Muscle of arm (tissue), 14 donors: ENCODE measurements around the gene E4F1. TPM values are rescaled to one million over a fixed set of nuclear protein-coding genes. Genes with fewer than 3 reads are reported as not detected.

ENCODE experiments used
- DNase-seq: peaks from one replicate; pipeline ENCODE4 v3.0.0-alpha.2; 2013
- long read RNA-seq, 11 donors: transcript quantifications; one replicate each; lab custom pipeline, GENCODE V29; 2026
- polyA plus RNA-seq, 12 donors: library from polyadenylated mRNA; unstranded; fragments of 120-200 nt; gene quantifications; one replicate each; pipeline ENCODE4 v1.2.1, GENCODE V29; 2013; ENCODE audit not compliant: insufficient read length in 12 of 12

The E4F1 gene
- 10 to 100 TPM in 10 of 12 donors, 1 to 10 TPM in 1, not detected in 1; 9.7 to 19.9 (median 11.6) TPM for polyA plus RNA-seq
- long read RNA-seq, donor 1, partial matches to known transcripts = 6 of 9 reads
- long read RNA-seq, donor 1, other reads (novel, unspliced or antisense) = 0 of 9 reads
- long read RNA-seq, donor 2, partial matches to known transcripts = 0 of 2 reads
- long read RNA-seq, donor 2, other reads (novel, unspliced or antisense) = 0 of 2 reads
- long read RNA-seq, donor 3, partial matches to known transcripts = 0 of 1 reads
- long read RNA-seq, donor 3, other reads (novel, unspliced or antisense) = 0 of 1 reads
- long read RNA-seq, donor 4, partial matches to known transcripts = 0 of 2 reads
- long read RNA-seq, donor 4, other reads (novel, unspliced or antisense) = 0 of 2 reads
- long read RNA-seq, donor 5, partial matches to known transcripts = 0 of 2 reads
- long read RNA-seq, donor 5, other reads (novel, unspliced or antisense) = 0 of 2 reads
- long read RNA-seq, donor 6, partial matches to known transcripts = 0 of 1 reads
- long read RNA-seq, donor 6, other reads (novel, unspliced or antisense) = 0 of 1 reads
- long read RNA-seq, donor 7, partial matches to known transcripts = 0 of 1 reads
- long read RNA-seq, donor 7, other reads (novel, unspliced or antisense) = 0 of 1 reads
- long read RNA-seq, donor 8, partial matches to known transcripts = 0 of 3 reads
- long read RNA-seq, donor 8, other reads (novel, unspliced or antisense) = 0 of 3 reads
- long read RNA-seq, donor 9, partial matches to known transcripts = 54 of 111 reads
- long read RNA-seq, donor 9, other reads (novel, unspliced or antisense) = 57 of 111 reads
- long read RNA-seq, donor 10 = 0 reads
- long read RNA-seq, donor 11, partial matches to known transcripts = 6 of 7 reads
- long read RNA-seq, donor 11, other reads (novel, unspliced or antisense) = 0 of 7 reads

- peak; percentile 98 for DNase-seq
Observed at GRCh38 chr16:2223221-2223941, at the start of gene E4F1. Gene E4F1 (plus strand): TSS chr16:2223591. CDS start chr16:2223614, 23 bp downstream.

- DNase-seq = no peak
Observed at GRCh38 chr16:2173916-2174315, 49.5 kb upstream of the E4F1 start.

- DNase-seq = no peak
Observed at GRCh38 chr16:2174396-2175131, 48.8 kb upstream of the E4F1 start.

GRCh38 chr16:2175454-2175853 lies 47.9 kb upstream of the E4F1 start:
- DNase-seq = no peak

- DNase-seq = no peak
Observed at GRCh38 chr16:2176047-2176446, 47.3 kb upstream of the E4F1 start.

- DNase-seq = no peak
Observed at GRCh38 chr16:2177101-2177500, 46.3 kb upstream of the E4F1 start.

GRCh38 chr16:2177561-2177960 lies 45.8 kb upstream of the E4F1 start:
- DNase-seq = no peak

GRCh38 chr16:2178321-2179106 lies 44.9 kb upstream of the E4F1 start:
- no peak for DNase-seq

- no peak for DNase-seq
Observed at GRCh38 chr16:2179107-2179501, 44.3 kb upstream of the E4F1 start.

GRCh38 chr16:2179576-2179975 lies 43.8 kb upstream of the E4F1 start:
- no peak for DNase-seq

GRCh38 chr16:2180461-2180860 lies 42.9 kb upstream of the E4F1 start:
- DNase-seq = no peak

GRCh38 chr16:2180962-2181923 lies 42.1 kb upstream of the E4F1 start:
- DNase-seq = no peak

GRCh38 chr16:2181952-2182351 lies 41.4 kb upstream of the E4F1 start:
- DNase-seq = no peak

- DNase-seq = no peak
Observed at GRCh38 chr16:2183671-2184070, 39.7 kb upstream of the E4F1 start.

- DNase-seq = no peak
Observed at GRCh38 chr16:2184346-2184745, 39.0 kb upstream of the E4F1 start.

- DNase-seq = no peak
Observed at GRCh38 chr16:2184962-2185361, 38.4 kb upstream of the E4F1 start.

GRCh38 chr16:2186064-2186463 lies 37.3 kb upstream of the E4F1 start:
- DNase-seq = no peak

GRCh38 chr16:2186505-2186904 lies 36.9 kb upstream of the E4F1 start:
- DNase-seq = no peak

GRCh38 chr16:2187212-2187611 lies 36.2 kb upstream of the E4F1 start:
- no peak for DNase-seq
